ENCODE results near the gene ARG2. TPM values are rescaled to one million over a fixed set of nuclear protein-coding genes. Genes with fewer than 3 reads are reported as not detected.

ARG2 gene
- total RNA-seq, 4 donors from 2014 or later = 7.1 to 50.6 (median 17.7) TPM

GRCh38 chr14:67675219-67675582 lies 55.5 kb downstream of the ARG2 start:
- 31 to 81% methylated on average over 4 to 11 of the region's 16 CpGs for WGBS, 2 donors
- Histone ChIP-seq H3K4me1 (peaks cover 13 to 45% (median 21%) of the 10 kb centered on the region in 3 donors), H3K9me3 (no peaks in the 10 kb centered on the region), H3K27me3 (no peaks in the 10 kb centered on the region), H3K27ac (peak overlapping the region; percentile 93 to 98 (median 98)), H3K36me3 (peaks cover 0 to 26% (median 0%) of the 10 kb centered on the region in 3 donors), H3K4me3 (peak overlapping the region; percentile 89 to 99 (median 97))
- TF ChIP-seq POLR2A (IDR thresholded peaks at IDR 0.05) (no peak), CTCF (IDR thresholded peaks at IDR 0.05) (no peak)
- intact Hi-C loops (cut with DNase I) = no loop called here
- no peak for DNase-seq

- H3K27ac ChIP-seq = no peak overlapping the region
- intact Hi-C loops (cut with DNase I) = no loop called here
- TF ChIP-seq CTCF (IDR thresholded peaks at IDR 0.05) (no peak), POLR2A (IDR thresholded peaks at IDR 0.05) (no peak)
- H3K27me3 ChIP-seq = no peaks in the 10 kb centered on the region
- H3K9me3 ChIP-seq = no peaks in the 10 kb centered on the region
- H3K36me3 ChIP-seq = peaks cover 0 to 62% (median 0%) of the 10 kb centered on the region in 3 donors
- no peak overlapping the region for H3K4me3 ChIP-seq
- peaks cover 4 to 17% (median 5%) of the 10 kb centered on the region in 3 donors for H3K4me1 ChIP-seq
- 62 to 94% methylated on average over 2 of the region's 2 CpGs for WGBS, 2 donors
- no peak for DNase-seq
Measured at GRCh38 chr14:67679006-67679405, 59.3 kb downstream of the ARG2 start.

GRCh38 chr14:67680121-67680602 lies 60.4 kb downstream of the ARG2 start:
- H3K9me3 ChIP-seq = no peaks in the 10 kb centered on the region
- H3K27me3 ChIP-seq = no peaks in the 10 kb centered on the region
- peaks cover 0 to 73% (median 2%) of the 10 kb centered on the region in 3 donors for H3K36me3 ChIP-seq
- no peak overlapping the region for H3K4me3 ChIP-seq
- DNase-seq = no peak
- intact Hi-C loops (cut with DNase I) = no loop called here
- WGBS, 2 donors = 82 to 87% methylated on average over 3 of the region's 3 CpGs
- H3K27ac ChIP-seq = peak overlapping the region in 2 of 4 donors; percentile 18 to 27
- H3K4me1 ChIP-seq = peaks cover 3 to 15% (median 4%) of the 10 kb centered on the region in 3 donors
- TF ChIP-seq CTCF (IDR thresholded peaks at IDR 0.05) (no peak), POLR2A (IDR thresholded peaks at IDR 0.05) (no peak)

GRCh38 chr14:67680941-67681340 lies 61.2 kb downstream of the ARG2 start:
- H3K36me3 ChIP-seq = peaks cover 0 to 81% (median 2%) of the 10 kb centered on the region in 3 donors
- WGBS, 2 donors = 75 to 83% methylated on average over 1 to 2 of the region's 2 CpGs
- intact Hi-C loops (cut with DNase I) = no loop called here
- peaks cover 0 to 7% (median 0%) of the 10 kb centered on the region in 3 donors for H3K4me1 ChIP-seq
- TF ChIP-seq POLR2A (IDR thresholded peaks at IDR 0.05) (no peak), CTCF (IDR thresholded peaks at IDR 0.05) (no peak)
- H3K4me3 ChIP-seq = no peak overlapping the region
- H3K9me3 ChIP-seq = no peaks in the 10 kb centered on the region
- DNase-seq = no peak
- H3K27me3 ChIP-seq = no peaks in the 10 kb centered on the region
- no peak overlapping the region for H3K27ac ChIP-seq

GRCh38 chr14:67683842-67684241 lies 64.1 kb downstream of the ARG2 start:
- no peak for DNase-seq
- H3K27me3 ChIP-seq = no peaks in the 10 kb centered on the region
- H3K36me3 ChIP-seq = peaks cover 2 to 95% (median 3%) of the 10 kb centered on the region in 3 donors
- H3K27ac ChIP-seq = no peak overlapping the region
- peaks cover 0 to 7% (median 0%) of the 10 kb centered on the region in 3 donors for H3K4me1 ChIP-seq
- intact Hi-C loops (cut with DNase I) = no loop called here
- H3K9me3 ChIP-seq = no peaks in the 10 kb centered on the region
- TF ChIP-seq CTCF (IDR thresholded peaks at IDR 0.05) (no peak), POLR2A (IDR thresholded peaks at IDR 0.05) (no peak)
- no peak overlapping the region for H3K4me3 ChIP-seq

Data from esophagus squamous epithelium (tissue), 5 donors.